SH-SY5Y (cell line): ENCODE data around the gene YIF1A.

ENCODE experiments used
- GATA2 ChIP-seq: IDR thresholded peaks from 2 replicates; pipeline ENCODE4 v1.6.1; 2011; ENCODE audit warnings: mild to moderate bottlenecking, low read depth, low read length
- GATA3 ChIP-seq: IDR thresholded peaks from 2 replicates; pipeline ENCODE4 v1.6.1; 2011; ENCODE audit warnings: low read depth, mild to moderate bottlenecking, low read length, moderate library complexity

The YIF1A gene

GRCh38 chr11:66242095-66242765 is 46.7 kb downstream of the YIF1A start:
- TF ChIP-seq GATA3 = no peak
- TF ChIP-seq GATA2 = no peak

GRCh38 chr11:66240781-66241136 is 48.2 kb downstream of the YIF1A start:
- TF ChIP-seq GATA3 (no peak), GATA2 (no peak)

GRCh38 chr11:66239998-66240780 is 48.8 kb downstream of the YIF1A start:
- TF ChIP-seq GATA3 (no peak), GATA2 (no peak)

- TF ChIP-seq GATA3 = no peak
- no peak for TF ChIP-seq GATA2
Observed at GRCh38 chr11:66239511-66239910, 49.4 kb downstream of the YIF1A start.

GRCh38 chr11:66238786-66239413 is 50.0 kb downstream of the YIF1A start:
- no peak for TF ChIP-seq GATA2
- no peak for TF ChIP-seq GATA3

- TF ChIP-seq GATA3 (no peak), GATA2 (no peak)
Observed at GRCh38 chr11:66237867-66238266, 51.1 kb downstream of the YIF1A start.

- TF ChIP-seq GATA3 (no peak), GATA2 (no peak)
Observed at GRCh38 chr11:66235141-66235540, 53.8 kb downstream of the YIF1A start.
